Neural cell (in vitro differentiated cells): ENCODE data around the gene FABP1. TPM values are rescaled to one million over a fixed set of nuclear protein-coding genes. Genes with fewer than 3 reads are reported as not detected.

Experiments used
- H2AFZ ChIP-seq: fragments of 200-600, 300-800 bp; sonication (generic), shearing (Covaris generic); 2 replicates; pipeline ENCODE4 v1.6.0; 2014; ENCODE audit warnings: low read depth, mild to moderate bottlenecking, antibody characterized with exemption, low read length, moderate library complexity
- H3F3A ChIP-seq: fragments of 200-600 bp; shearing (Covaris generic); 2 replicates; pipeline ENCODE4 v1.6.1; 2016; ENCODE audit warnings: mild to moderate bottlenecking, moderate library complexity, mixed read lengths, antibody characterized with exemption, low read length; ENCODE audit not compliant: insufficient read depth, poor library complexity, severe bottlenecking
- H3K27ac ChIP-seq: fragments of 200-600, 300-800 bp; sonication (generic), shearing (Covaris generic); 2 replicates; pipeline ENCODE4 v1.5.1; 2014; ENCODE audit warnings: mild to moderate bottlenecking, low read length, moderate library complexity
- H3K27me3 ChIP-seq: fragments of 300-800, 200-600 bp; sonication (generic), shearing (Covaris generic); 2 replicates; pipeline ENCODE4 v1.6.0; 2014; ENCODE audit warnings: mild to moderate bottlenecking, low read depth, low read length, moderate library complexity; ENCODE audit not compliant: insufficient read depth
- H3K36me3 ChIP-seq: fragments of 300-800, 200-600 bp; sonication (generic), shearing (Covaris generic); 2 replicates; pipeline ENCODE4 v1.5.1; 2014; ENCODE audit warnings: mild to moderate bottlenecking, antibody characterized with exemption, low read length, moderate library complexity; ENCODE audit not compliant: insufficient read depth
- H3K4me2 ChIP-seq: fragments of 300-800, 200-600 bp; sonication (generic), shearing (Covaris generic); 2 replicates; pipeline ENCODE4 v1.6.0; 2014; ENCODE audit warnings: mild to moderate bottlenecking, low read length
- H3K4me3 ChIP-seq: fragments of 300-800, 200-600 bp; sonication (generic), shearing (Covaris generic); 2 replicates; pipeline ENCODE4 v1.5.1; 2014; ENCODE audit warnings: mild to moderate bottlenecking, low read length, moderate library complexity
- H3K79me2 ChIP-seq: fragments of 200-600 bp; shearing (Covaris generic); replicated peaks from 2 replicates; pipeline ENCODE4 v1.6.0; 2014; ENCODE audit warnings: mild to moderate bottlenecking, low read length, moderate library complexity; ENCODE audit not compliant: insufficient read depth
- H3K9ac ChIP-seq: fragments of 300-800, 200-600 bp; sonication (generic), shearing (Covaris generic); 2 replicates; pipeline ENCODE4 v1.6.1; 2016; ENCODE audit warnings: mild to moderate bottlenecking, low read length, mixed read lengths
- H3K9me2 ChIP-seq: fragments of 200-600 bp; shearing (Covaris generic); 2 replicates; pipeline ENCODE4 v1.6.1; 2016; ENCODE audit warnings: mild to moderate bottlenecking, low read length, mixed read lengths; ENCODE audit not compliant: insufficient read depth
- H3K9me3 ChIP-seq: fragments of 200-600, 300-800 bp; sonication (generic), shearing (Covaris generic); 2 replicates; pipeline ENCODE4 v1.6.1; 2016; ENCODE audit warnings: mild to moderate bottlenecking, mixed run types, low read length, moderate library complexity, mixed read lengths
- H4K20me1 ChIP-seq: fragments of 200-600 bp; shearing (Covaris generic); 2 replicates; pipeline ENCODE4 v1.6.1; 2016; ENCODE audit warnings: mild to moderate bottlenecking, mixed run types; ENCODE audit not compliant: insufficient read depth
- CTCF ChIP-seq: fragments of 450-650 bp; IDR thresholded peaks from 2 replicates; pipeline ENCODE4 v1.5.1; 2014; ENCODE audit warnings: antibody characterized with exemption, mild to moderate bottlenecking, moderate library complexity; ENCODE audit not compliant: poor library complexity, severe bottlenecking
- EP300 ChIP-seq: fragments of 450-650 bp; conservative IDR thresholded peaks from 2 replicates; pipeline ENCODE4 v1.6.1; 2014; ENCODE audit warnings: antibody characterized with exemption, mild to moderate bottlenecking, moderate library complexity; ENCODE audit not compliant: poor library complexity, severe bottlenecking
- EZH2 ChIP-seq: fragments of 200-600, 300-800 bp; shearing (Covaris generic), sonication (generic); IDR thresholded peaks from 2 replicates; pipeline ENCODE4 v1.6.1; 2014; ENCODE audit warnings: antibody characterized with exemption, low read length, borderline replicate concordance, mild to moderate bottlenecking; ENCODE audit not compliant: insufficient read depth, poor library complexity, severe bottlenecking
- MXI1 ChIP-seq: fragments of 450-650 bp; conservative IDR thresholded peaks from 2 replicates; pipeline ENCODE4 v1.6.1; 2014; ENCODE audit warnings: antibody characterized with exemption, mild to moderate bottlenecking; ENCODE audit not compliant: poor library complexity, severe bottlenecking
- POLR2AphosphoS5 ChIP-seq: IDR thresholded peaks from 2 replicates; pipeline ENCODE4 v1.6.1; 2012
- RAD21 ChIP-seq: fragments of 450-650 bp; conservative IDR thresholded peaks from 2 replicates; pipeline ENCODE4 v1.6.1; 2014; ENCODE audit warnings: antibody characterized with exemption, mild to moderate bottlenecking, moderate library complexity
- REST ChIP-seq: IDR thresholded peaks from 2 replicates; pipeline ENCODE4 v1.6.1; 2012; ENCODE audit warnings: borderline replicate concordance
- SMC3 ChIP-seq: fragments of 450-650 bp; conservative IDR thresholded peaks from 2 replicates; pipeline ENCODE4 v1.6.1; 2014; ENCODE audit warnings: antibody characterized with exemption, mild to moderate bottlenecking, moderate library complexity; ENCODE audit not compliant: poor library complexity
- TAF1 ChIP-seq: IDR thresholded peaks from 2 replicates; pipeline ENCODE4 v1.6.1; 2012; ENCODE audit warnings: low read depth
- polyA plus RNA-seq: library from polyadenylated mRNA; depleted of rRNA; stranded (reverse); fragments of >200 nt; gene quantifications from 2 replicates; pipeline ENCODE4 v1.2.3, GENCODE V29; 2014

FABP1 gene
- polyA plus RNA-seq, 1 donor from 2014 or later: not detected

- no peak overlapping the region for H2AFZ ChIP-seq
- no peak overlapping the region for H3K4me3 ChIP-seq
- no peaks in the 10 kb centered on the region for H3K9me3 ChIP-seq
- no peaks in the 10 kb centered on the region for H3K9me2 ChIP-seq
- no peaks in the 10 kb centered on the region for H3K79me2 ChIP-seq
- H3F3A ChIP-seq: no peaks in the 10 kb centered on the region
- H3K36me3 ChIP-seq: no peaks in the 10 kb centered on the region
- TF ChIP-seq TAF1: no peak
- TF ChIP-seq CTCF: no peak
- TF ChIP-seq EP300: no peak
- TF ChIP-seq SMC3: no peak
- TF ChIP-seq MXI1: no peak
- TF ChIP-seq RAD21: no peak
- no peaks in the 10 kb centered on the region for H3K27me3 ChIP-seq
- no peak overlapping the region for H3K9ac ChIP-seq
- H3K4me2 ChIP-seq: no peak overlapping the region
- no peaks in the 10 kb centered on the region for H4K20me1 ChIP-seq
- no peak overlapping the region for H3K27ac ChIP-seq
Measured at GRCh38 chr2:88096708-88097107, 31.2 kb downstream of the FABP1 start.

GRCh38 chr2:88095022-88095421, 32.8 kb downstream of the FABP1 start:
- Histone ChIP-seq H3K27ac (peak overlapping the region; percentile 60), H3K4me2 (no peak overlapping the region), H3K4me3 (no peak overlapping the region), H3K9ac (no peak overlapping the region), H3K9me2 (no peaks in the 10 kb centered on the region), H3K9me3 (no peaks in the 10 kb centered on the region), H3K36me3 (no peaks in the 10 kb centered on the region), H4K20me1 (no peaks in the 10 kb centered on the region), H3K79me2 (no peaks in the 10 kb centered on the region), H3F3A (no peaks in the 10 kb centered on the region), H2AFZ (no peak overlapping the region), H3K27me3 (no peaks in the 10 kb centered on the region)
- TF ChIP-seq MXI1 (no peak), EP300 (peak; percentile 39), CTCF (no peak), POLR2AphosphoS5 (peak; percentile 34), SMC3 (no peak), TAF1 (no peak), EZH2 (no peak), REST (no peak)
